Thymus (tissue), 11 donors: ENCODE results near the gene CDH8. TPM values are rescaled to one million over a fixed set of nuclear protein-coding genes. Genes with fewer than 3 reads are reported as not detected.

Experiments used
- DNase-seq, 9 donors: peaks; one replicate each; pipeline ENCODE4 v3.0.0-alpha.2; 2013; ENCODE audit warnings: low spot score in 9 of 9, low read depth in 6 of 9, missing footprints in 1 of 9
- H3K27ac ChIP-seq, 2 donors: one replicate each; pipeline ENCODE4 v1.5.1; 2013; ENCODE audit warnings: control low read depth in 1 of 2, low read depth in 1 of 2, low read length in 1 of 2, mild to moderate bottlenecking in 1 of 2, moderate library complexity in 1 of 2
- H3K27me3 ChIP-seq, 2 donors: one replicate each; pipeline ENCODE4 v1.5.1; 2013; ENCODE audit warnings: low read length in 1 of 2; ENCODE audit not compliant: control insufficient read depth in 2 of 2, insufficient read depth in 1 of 2
- H3K36me3 ChIP-seq, 2 donors: one replicate each; pipeline ENCODE4 v1.5.1; 2013; ENCODE audit warnings: low read length in 1 of 2, mild to moderate bottlenecking in 1 of 2, moderate library complexity in 1 of 2; ENCODE audit not compliant: control insufficient read depth in 2 of 2, insufficient read depth in 2 of 2
- H3K4me1 ChIP-seq, 2 donors: one replicate each; pipeline ENCODE4 v1.5.1; 2013; ENCODE audit warnings: low read length in 2 of 2; ENCODE audit not compliant: control insufficient read depth in 2 of 2, insufficient read depth in 2 of 2
- H3K4me3 ChIP-seq, 2 donors: one replicate each; pipeline ENCODE4 v1.5.1; 2013; ENCODE audit warnings: low read length in 2 of 2, control low read depth in 1 of 2, mild to moderate bottlenecking in 1 of 2
- H3K9me3 ChIP-seq, 2 donors: one replicate each; pipeline ENCODE4 v1.5.1; 2013; ENCODE audit warnings: low read length in 1 of 2, mild to moderate bottlenecking in 1 of 2; ENCODE audit not compliant: control insufficient read depth in 2 of 2, insufficient read depth in 1 of 2
- WGBS: extraction: QIAGEN DNeasy Blood & Tissue Kit; methylation state at CpG from one replicate; pipeline ENCODE4 v1.1.7; 2013; 5-methylcytosine and 5-hydroxymethylcytosine counted together
- polyA plus RNA-seq: library from polyadenylated mRNA; stranded (reverse); fragments of 200-250 nt; gene quantifications from one replicate; pipeline ENCODE4 v1.2.3, GENCODE V29; 2013
- total RNA-seq: library from RNA; stranded (reverse); fragments of 120-200 nt; gene quantifications from one replicate; pipeline ENCODE4 v1.2.4, GENCODE V29; 2013
- donor health status: healthy.

Gene CDH8
- total and polyA plus RNA-seq, 2 donors: 0.32 to 0.61 TPM

DNA sequence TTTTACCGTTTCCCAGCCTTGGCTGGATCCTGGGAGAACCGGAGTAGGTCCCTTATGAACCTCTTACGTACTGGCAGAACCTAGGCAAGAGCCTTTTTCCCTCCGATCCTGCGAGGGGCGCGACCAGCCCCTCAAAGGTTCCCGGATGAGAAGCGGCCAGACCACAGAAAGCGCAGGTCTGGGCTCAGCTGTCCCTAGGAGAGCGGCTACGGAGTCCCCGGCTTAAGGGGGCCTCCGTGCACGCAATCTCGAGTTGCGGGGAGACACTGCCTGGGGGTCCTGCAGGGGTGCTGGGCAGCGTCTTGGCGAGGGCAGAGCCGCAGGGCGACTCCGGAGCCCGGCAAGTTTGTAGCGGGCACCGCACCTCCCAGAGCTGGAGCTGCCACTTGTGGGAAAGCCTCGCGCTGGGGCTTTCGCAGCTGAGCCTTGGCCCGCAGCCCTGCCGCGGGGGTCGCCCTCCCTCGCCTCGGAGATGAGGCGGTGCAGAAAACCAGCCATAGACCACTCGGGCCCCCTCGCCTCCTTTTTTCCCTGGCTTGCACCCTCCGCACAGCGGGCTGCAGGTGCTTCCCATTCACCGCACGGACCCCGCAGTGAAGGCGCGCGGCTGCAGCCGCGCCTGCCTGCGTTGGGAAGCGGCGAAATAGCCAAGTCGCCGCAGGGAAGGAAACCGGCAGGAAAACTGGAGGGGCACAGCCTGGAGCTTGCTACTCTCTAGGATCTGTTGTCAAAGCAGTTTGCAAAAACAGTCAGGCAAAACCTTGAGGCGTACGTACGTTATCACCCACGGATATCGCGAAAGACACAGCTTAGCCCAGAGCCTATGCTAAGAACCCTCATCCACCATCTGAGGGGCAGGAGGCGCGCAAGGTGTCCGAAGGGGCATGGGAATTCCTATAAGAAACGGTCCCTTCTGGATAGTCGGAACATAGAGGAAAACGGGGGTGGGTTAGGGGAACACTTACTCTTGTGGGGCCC, 834 bp downstream of the CDH8 start:
- WGBS: 4% methylated on average over 65 of the region's 65 CpGs
- no peak overlapping the region for H3K27ac ChIP-seq
- H3K4me1 ChIP-seq: no peaks in the 10 kb centered on the region
- peaks cover 19 to 29% of the 10 kb centered on the region in 2 donors for H3K27me3 ChIP-seq
- H3K36me3 ChIP-seq: no peaks in the 10 kb centered on the region
- H3K9me3 ChIP-seq: no peaks in the 10 kb centered on the region
- no peak for DNase-seq
- peak overlapping the region in 1 of 2 donors; percentile 22 for H3K4me3 ChIP-seq

DNA sequence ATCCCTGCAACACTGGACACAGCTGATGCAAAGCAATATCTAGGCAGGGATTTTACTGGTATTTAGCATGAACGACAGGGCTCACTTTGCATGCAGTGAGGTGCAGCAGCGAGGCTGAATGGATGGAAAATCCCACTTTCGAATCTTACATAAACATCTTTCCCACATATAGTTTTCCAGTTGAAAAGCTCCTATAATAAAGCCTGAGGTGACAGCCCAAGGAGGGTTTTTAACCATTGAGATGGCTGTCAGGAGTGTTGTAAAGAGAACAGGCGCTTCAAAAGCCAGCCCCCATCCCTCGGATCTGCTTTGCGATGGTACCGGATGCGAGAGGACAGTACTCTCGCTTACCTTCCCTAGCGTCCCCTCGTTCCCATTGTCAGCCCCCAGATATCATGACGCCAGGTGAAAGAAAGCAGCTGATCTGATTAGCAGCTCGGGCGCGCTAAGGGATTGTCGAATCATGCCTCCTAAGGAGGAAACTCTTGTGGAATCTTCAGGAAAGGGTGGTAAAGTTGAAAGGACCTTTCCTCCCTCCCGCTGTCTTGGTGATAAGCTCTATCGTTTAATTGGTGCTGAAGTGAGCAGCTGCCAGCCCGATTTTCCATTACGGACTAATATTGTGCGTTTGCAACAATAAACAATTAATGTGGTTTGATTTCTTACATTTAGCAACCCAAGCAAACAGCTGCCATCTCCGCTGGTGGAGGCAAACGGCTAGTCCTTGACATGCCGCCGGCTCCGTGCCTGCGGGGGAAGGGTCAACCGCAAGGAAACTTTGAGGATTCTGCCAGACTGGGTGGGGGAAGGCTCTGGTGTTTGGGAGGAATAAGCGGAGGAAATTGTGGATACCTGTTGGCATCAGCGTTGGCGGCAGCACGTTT, 1.8 kb downstream of the CDH8 start:
- Histone ChIP-seq H3K36me3 (no peaks in the 10 kb centered on the region), H3K27ac (no peak overlapping the region), H3K9me3 (no peaks in the 10 kb centered on the region), H3K4me1 (no peaks in the 10 kb centered on the region), H3K27me3 (peaks cover 19 to 29% of the 10 kb centered on the region in 2 donors), H3K4me3 (peak overlapping the region; percentile 7 to 22)
- DNase-seq: no peak
- WGBS: 5% methylated on average over 32 of the region's 32 CpGs

DNA sequence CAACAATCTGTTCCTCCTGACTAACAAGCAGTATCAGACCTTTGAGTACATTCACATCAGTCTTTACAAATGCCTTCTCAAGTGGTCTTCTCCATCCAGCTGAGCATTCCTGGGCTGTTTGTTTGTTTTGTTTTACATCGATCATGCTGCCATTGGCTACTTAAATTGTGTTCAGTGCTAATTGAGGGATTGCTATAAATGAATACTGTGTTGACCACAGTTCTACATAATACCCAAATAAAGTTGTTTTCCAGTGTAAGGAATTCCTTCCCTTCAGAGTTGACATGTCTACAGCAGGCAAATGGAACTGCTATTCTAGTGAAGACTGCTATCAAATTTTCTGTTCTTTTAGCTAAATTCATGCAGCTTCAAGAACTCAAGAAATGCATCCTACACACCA, 3.2 kb downstream of the CDH8 start:
- no peaks in the 10 kb centered on the region for H3K9me3 ChIP-seq
- 39% methylated on average over 1 of the region's 1 CpG for WGBS
- H3K4me3 ChIP-seq: no peak overlapping the region
- H3K36me3 ChIP-seq: no peaks in the 10 kb centered on the region
- H3K27me3 ChIP-seq: peaks cover 19 to 29% of the 10 kb centered on the region in 2 donors
- H3K4me1 ChIP-seq: no peaks in the 10 kb centered on the region
- no peak overlapping the region for H3K27ac ChIP-seq
- DNase-seq: no peak

DNA sequence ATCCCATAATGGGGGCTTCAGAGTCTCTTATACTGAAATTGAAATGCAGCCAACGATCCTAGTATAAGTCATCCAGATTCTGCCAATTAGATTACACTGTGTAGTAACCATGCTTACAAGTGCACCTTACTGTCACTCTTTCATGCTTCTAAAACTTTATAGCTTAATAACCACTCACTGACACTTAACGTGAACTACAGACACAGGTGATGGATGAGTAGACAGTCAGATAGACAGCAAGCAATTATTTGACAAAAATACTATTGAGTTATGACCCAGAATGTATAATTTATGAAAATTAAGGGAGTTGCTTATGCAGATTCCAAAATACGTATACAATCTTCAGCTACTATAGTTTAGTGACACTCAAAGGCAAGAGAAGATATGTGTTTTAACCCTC, 6.3 kb downstream of the CDH8 start:
- Histone ChIP-seq H3K4me1 (no peaks in the 10 kb centered on the region), H3K4me3 (no peak overlapping the region), H3K9me3 (no peaks in the 10 kb centered on the region), H3K27ac (no peak overlapping the region), H3K27me3 (peaks cover 7 to 11% of the 10 kb centered on the region in 2 donors), H3K36me3 (no peaks in the 10 kb centered on the region)
- WGBS: 89% methylated on average over 3 of the region's 3 CpGs
- DNase-seq: no peak

DNA sequence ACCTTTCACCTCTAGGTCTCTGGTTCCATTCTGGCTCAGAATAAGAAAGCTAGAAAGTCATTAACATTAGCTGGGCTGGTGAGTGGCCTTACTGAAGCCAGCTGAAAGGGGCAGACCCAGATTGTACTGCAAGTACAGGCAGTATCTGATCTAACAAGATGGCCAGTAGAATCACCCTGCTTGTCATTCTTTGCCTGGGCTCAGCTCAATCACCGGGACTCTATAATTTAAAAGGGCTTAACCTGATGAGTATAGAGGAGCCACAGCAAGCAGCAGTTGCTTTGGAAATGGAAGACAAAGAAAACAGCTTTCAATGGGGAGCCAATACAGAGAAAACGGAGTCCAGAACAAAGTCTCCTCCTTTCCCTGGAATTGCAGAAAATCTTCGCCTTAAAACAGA, 13.6 kb downstream of the CDH8 start:
- H3K36me3 ChIP-seq: no peaks in the 10 kb centered on the region
- DNase-seq: no peak
- H3K4me3 ChIP-seq: no peak overlapping the region
- H3K4me1 ChIP-seq: no peaks in the 10 kb centered on the region
- H3K27me3 ChIP-seq: no peaks in the 10 kb centered on the region
- no peak overlapping the region for H3K27ac ChIP-seq
- WGBS: 74% methylated on average over 3 of the region's 3 CpGs
- no peaks in the 10 kb centered on the region for H3K9me3 ChIP-seq

DNA sequence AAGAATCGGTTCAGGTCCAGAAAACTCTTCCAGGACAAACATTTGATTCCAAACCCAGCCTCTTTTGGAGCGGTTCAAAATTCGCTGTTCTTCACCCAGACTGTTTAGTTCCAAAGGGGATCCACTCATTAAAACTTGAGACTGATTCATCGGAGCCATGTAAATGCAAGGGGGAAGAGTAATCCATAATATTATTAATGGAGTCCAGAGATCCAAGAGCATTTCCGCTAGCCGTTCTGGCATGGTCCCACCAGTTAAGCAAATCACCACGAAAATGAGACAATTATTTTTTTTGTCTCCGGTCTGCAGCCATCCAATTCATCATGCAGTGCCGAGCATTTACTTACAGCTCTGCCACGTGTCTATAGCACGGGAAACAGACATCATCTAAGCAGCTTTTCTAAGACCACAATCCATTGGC, 15.1 kb downstream of the CDH8 start:
- DNase-seq: no peak
- 37% methylated on average over 11 of the region's 11 CpGs for WGBS
- no peaks in the 10 kb centered on the region for H3K36me3 ChIP-seq
- H3K27me3 ChIP-seq: no peaks in the 10 kb centered on the region
- no peak overlapping the region for H3K4me3 ChIP-seq
- H3K4me1 ChIP-seq: no peaks in the 10 kb centered on the region
- no peak overlapping the region for H3K27ac ChIP-seq
- no peaks in the 10 kb centered on the region for H3K9me3 ChIP-seq

DNA sequence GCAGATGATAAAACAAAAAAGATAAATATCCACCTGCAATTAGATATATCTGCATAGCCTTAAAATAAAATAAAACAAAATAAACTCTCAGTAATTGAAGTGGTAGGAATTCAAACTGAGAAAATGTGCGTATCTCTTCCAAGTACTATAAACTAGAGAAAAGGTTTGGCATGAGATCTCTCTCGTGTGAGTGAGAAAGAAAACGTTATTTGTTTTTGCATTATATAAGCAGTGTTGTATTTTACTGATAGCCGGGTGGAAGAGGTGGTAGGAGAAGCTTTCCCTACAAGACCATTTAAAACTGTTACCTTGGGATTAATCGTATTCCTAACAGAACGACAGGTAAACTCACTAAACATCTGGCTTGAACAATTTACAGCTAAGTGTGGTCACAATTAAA, 15.6 kb downstream of the CDH8 start:
- Histone ChIP-seq H3K27ac (no peak overlapping the region), H3K4me1 (no peaks in the 10 kb centered on the region), H3K9me3 (no peaks in the 10 kb centered on the region), H3K27me3 (no peaks in the 10 kb centered on the region), H3K36me3 (no peaks in the 10 kb centered on the region), H3K4me3 (no peak overlapping the region)
- 78% methylated on average over 6 of the region's 6 CpGs for WGBS
- DNase-seq: no peak

DNA sequence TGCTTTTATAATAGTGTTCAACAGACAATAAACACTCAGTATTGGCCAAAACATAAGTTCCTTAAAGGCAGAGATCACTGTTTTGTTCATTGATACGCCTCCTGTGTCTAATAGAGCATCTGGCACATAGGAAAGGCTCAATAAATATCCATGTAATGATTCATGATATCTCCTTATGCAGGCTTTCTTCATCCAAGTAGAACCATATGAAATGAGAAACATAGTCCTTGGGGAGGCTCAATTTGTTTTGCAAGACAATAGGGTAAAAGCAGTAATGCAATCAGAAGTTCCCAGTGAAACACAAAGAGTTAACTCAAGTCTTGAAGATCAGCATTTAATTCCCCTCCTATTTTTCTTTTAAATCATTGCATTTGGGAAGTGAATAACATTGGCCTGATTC, 16.4 kb downstream of the CDH8 start:
- Histone ChIP-seq H3K36me3 (no peaks in the 10 kb centered on the region), H3K27ac (no peak overlapping the region), H3K9me3 (no peaks in the 10 kb centered on the region), H3K4me3 (no peak overlapping the region), H3K4me1 (no peaks in the 10 kb centered on the region), H3K27me3 (no peaks in the 10 kb centered on the region)
- DNase-seq: no peak
- 79% methylated on average over 1 of the region's 1 CpG for WGBS
